Body of pancreas (tissue), 4 donors: ENCODE data around the gene GALNTL6. TPM values are rescaled to one million over a fixed set of nuclear protein-coding genes. Genes with fewer than 3 reads are reported as not detected.

ENCODE experiments used
- ATAC-seq: fragments of 150-250 bp; one replicate; pipeline ENCODE4 v1.9.1; 2016
- DNase-seq, 4 donors: peaks; one replicate each; pipeline ENCODE4 v3.0.0-alpha.2; 2019
- H3K27ac ChIP-seq, 4 donors: fragments of 200-600 bp; sonication (generic); 1 replicate in 3 of 4; 2 replicates in 1 of 4; pipeline versions ENCODE4 v1.5.1 to v1.6.1; 2016 to 2019; ENCODE audit warnings: mild to moderate bottlenecking in 1 of 4, mixed read lengths in 1 of 4, moderate library complexity in 1 of 4
- H3K27me3 ChIP-seq, 2 donors: fragments of 200-600 bp; sonication (generic); one replicate each; pipeline ENCODE4 v1.6.0; 2016; ENCODE audit warnings: mild to moderate bottlenecking in 1 of 2
- H3K36me3 ChIP-seq, 2 donors: fragments of 200-600 bp; sonication (generic); replicated peaks in 1 of 2; 2 replicates each; pipeline ENCODE4 v1.5.1; 2016; ENCODE audit warnings: low read depth in 2 of 2; ENCODE audit not compliant: insufficient read depth in 1 of 2
- H3K4me1 ChIP-seq: fragments of 200-600 bp; sonication (generic); one replicate; pipeline ENCODE4 v1.6.0; 2016
- H3K4me3 ChIP-seq, 2 donors: fragments of 200-600 bp; sonication (generic); 1 replicate in 1 of 2; 2 replicates in 1 of 2; pipeline ENCODE4 v1.5.1; 2016 to 2019
- H3K9me3 ChIP-seq, 3 donors: fragments of 200-600 bp; sonication (generic); 1 replicate in 2 of 3; 2 replicates in 1 of 3; pipeline ENCODE4 v1.5.1; 2016
- POLR2A ChIP-seq, 3 donors: fragments of 450-650 bp; IDR thresholded peaks; one replicate each; pipeline ENCODE4 v1.6.1; 2016; ENCODE audit warnings: antibody characterized with exemption in 3 of 3, mild to moderate bottlenecking in 2 of 3
- WGBS, 2 donors: methylation state at CpG; one replicate each; pipeline ENCODE4 v1.1.5; 2017; 5-methylcytosine and 5-hydroxymethylcytosine counted together
- intact Hi-C: fragments of 100-400 bp; cut with DNase I; formaldehyde crosslinking; loops from one replicate; pipeline ENCODE4 v1.15.1; 2023
- total RNA-seq, 2 donors: library from RNA; depleted of rRNA; stranded (reverse); fragments of >200 nt; gene quantifications; one replicate each; pipeline ENCODE4 v1.1.0, GENCODE V29; 2016
- TF ChIP-seq, protein P1 (sequence below), 7 experiments: fragments of 450-650 bp in 4 of 7; fragments of 200-600 bp in 3 of 7; sonication (generic) in 3 of 7; IDR thresholded peaks; one replicate each; pipeline ENCODE4 v1.5.1; 2016 to 2019; ENCODE audit warnings: antibody characterized with exemption in 7 of 7

Gene GALNTL6
- total RNA-seq, 2 donors from 2014 or later, result 0.26 TPM; not detected in 1

DNA sequence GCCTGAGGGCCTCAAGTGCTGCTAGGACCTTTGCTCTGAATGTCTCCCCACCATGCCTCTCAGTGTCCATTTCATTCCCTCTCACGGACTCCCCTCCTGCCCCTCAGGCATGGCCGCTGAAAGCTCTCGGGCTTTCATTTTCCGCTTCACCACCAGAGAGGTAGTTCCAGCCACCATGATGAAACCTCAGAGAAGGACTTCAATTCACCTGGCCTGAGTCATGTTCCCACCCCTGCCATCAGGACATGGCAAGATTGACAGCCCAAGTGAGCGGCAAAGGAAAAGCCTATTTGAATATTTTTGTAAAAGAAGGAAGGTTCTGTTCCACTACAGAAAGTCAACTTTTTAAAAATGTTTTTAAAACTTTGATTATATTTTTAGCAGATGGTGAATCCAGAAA lies 1106.1 kb downstream of the GALNTL6 start:
- no peaks in the 10 kb centered on the region for H3K27me3 ChIP-seq
- H3K4me1 ChIP-seq, result no peaks in the 10 kb centered on the region
- intact Hi-C loops, result no loop called here
- ATAC-seq (no peak), DNase-seq (no peak)
- H3K27ac ChIP-seq, result no peak overlapping the region
- WGBS, 2 donors, result 89 to 93% methylated on average over 5 of the region's 5 CpGs
- no peak overlapping the region for H3K4me3 ChIP-seq
- no peaks in the 10 kb centered on the region for H3K36me3 ChIP-seq
- H3K9me3 ChIP-seq, result no peaks in the 10 kb centered on the region
- TF ChIP-seq, protein P1, sequence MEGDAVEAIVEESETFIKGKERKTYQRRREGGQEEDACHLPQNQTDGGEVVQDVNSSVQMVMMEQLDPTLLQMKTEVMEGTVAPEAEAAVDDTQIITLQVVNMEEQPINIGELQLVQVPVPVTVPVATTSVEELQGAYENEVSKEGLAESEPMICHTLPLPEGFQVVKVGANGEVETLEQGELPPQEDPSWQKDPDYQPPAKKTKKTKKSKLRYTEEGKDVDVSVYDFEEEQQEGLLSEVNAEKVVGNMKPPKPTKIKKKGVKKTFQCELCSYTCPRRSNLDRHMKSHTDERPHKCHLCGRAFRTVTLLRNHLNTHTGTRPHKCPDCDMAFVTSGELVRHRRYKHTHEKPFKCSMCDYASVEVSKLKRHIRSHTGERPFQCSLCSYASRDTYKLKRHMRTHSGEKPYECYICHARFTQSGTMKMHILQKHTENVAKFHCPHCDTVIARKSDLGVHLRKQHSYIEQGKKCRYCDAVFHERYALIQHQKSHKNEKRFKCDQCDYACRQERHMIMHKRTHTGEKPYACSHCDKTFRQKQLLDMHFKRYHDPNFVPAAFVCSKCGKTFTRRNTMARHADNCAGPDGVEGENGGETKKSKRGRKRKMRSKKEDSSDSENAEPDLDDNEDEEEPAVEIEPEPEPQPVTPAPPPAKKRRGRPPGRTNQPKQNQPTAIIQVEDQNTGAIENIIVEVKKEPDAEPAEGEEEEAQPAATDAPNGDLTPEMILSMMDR (IDR thresholded peaks at IDR 0.05), result no peak
- TF ChIP-seq POLR2A (IDR thresholded peaks at IDR 0.05), result no peak

DNA sequence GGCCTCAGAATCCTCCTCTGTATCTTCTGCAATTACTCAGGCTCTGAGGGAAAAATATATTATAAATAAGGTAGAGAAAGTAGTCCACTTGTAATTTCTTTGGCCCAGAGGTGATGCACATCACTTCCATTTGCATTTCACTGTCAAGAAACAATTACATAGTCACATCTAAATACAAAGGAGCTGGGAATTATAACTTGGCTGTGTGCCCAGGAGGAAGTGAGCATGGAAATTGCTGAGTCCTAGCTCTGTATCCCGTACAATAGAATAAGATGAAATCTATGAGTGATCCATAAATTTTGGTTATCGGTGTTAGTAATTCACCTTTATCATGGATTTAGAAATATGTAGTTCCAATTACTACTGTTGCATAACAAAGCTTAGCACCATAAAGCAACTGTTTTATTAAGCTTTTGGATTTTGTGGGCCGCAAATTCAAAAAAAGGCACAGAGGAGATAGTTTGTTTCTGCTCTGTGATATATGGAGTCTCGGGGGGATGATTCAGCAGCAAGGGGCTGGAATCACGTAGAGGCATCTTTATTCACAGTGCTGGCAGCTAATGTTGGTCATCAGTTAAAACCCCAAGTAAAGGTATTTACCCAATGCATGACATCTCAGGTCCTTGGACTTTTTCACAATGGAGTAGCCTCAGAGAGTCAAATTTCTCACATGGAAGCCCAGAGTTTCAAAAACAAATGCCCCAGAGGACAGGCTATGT lies 1114.1 kb downstream of the GALNTL6 start:
- intact Hi-C loops, result no loop called here
- no peak for TF ChIP-seq POLR2A (IDR thresholded peaks at IDR 0.05)
- TF ChIP-seq, protein P1 (IDR thresholded peaks at IDR 0.05), result no peak
- Histone ChIP-seq H3K4me3 (no peak overlapping the region), H3K27me3 (no peaks in the 10 kb centered on the region), H3K4me1 (no peaks in the 10 kb centered on the region), H3K27ac (no peak overlapping the region), H3K9me3 (no peaks in the 10 kb centered on the region), H3K36me3 (no peaks in the 10 kb centered on the region)
- DNase-seq (peak in 1 of 4 donors; percentile 4), ATAC-seq (no peak)
- 76 to 87% methylated on average over 5 of the region's 5 CpGs for WGBS, 2 donors

DNA sequence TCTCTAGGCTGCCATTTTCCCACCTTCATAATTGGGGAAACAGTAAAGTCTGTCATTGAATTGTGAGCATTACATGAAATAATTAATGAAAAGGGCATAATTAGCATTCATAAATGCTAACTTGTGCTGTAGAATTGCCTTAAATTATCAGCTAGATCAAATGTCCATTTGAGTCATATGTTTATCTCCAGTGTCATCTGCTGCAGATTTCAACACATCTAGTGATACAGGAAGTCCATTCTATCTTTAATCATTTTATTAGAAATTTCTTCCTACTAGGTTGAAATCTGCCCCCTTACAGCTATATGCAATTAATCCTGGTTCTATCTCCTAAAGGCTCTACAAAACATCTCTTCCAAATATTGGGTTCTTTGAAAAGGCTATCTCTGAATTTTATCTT lies 1115.1 kb downstream of the GALNTL6 start:
- H3K36me3 ChIP-seq, result no peaks in the 10 kb centered on the region
- no peaks in the 10 kb centered on the region for H3K4me1 ChIP-seq
- ATAC-seq (no peak), DNase-seq (no peak)
- no peak overlapping the region for H3K4me3 ChIP-seq
- no peaks in the 10 kb centered on the region for H3K9me3 ChIP-seq
- TF ChIP-seq POLR2A (IDR thresholded peaks at IDR 0.05), result no peak
- TF ChIP-seq, protein P1 (IDR thresholded peaks at IDR 0.05), result no peak
- H3K27ac ChIP-seq, result no peak overlapping the region
- intact Hi-C loops, result no loop called here
- H3K27me3 ChIP-seq, result no peaks in the 10 kb centered on the region

DNA sequence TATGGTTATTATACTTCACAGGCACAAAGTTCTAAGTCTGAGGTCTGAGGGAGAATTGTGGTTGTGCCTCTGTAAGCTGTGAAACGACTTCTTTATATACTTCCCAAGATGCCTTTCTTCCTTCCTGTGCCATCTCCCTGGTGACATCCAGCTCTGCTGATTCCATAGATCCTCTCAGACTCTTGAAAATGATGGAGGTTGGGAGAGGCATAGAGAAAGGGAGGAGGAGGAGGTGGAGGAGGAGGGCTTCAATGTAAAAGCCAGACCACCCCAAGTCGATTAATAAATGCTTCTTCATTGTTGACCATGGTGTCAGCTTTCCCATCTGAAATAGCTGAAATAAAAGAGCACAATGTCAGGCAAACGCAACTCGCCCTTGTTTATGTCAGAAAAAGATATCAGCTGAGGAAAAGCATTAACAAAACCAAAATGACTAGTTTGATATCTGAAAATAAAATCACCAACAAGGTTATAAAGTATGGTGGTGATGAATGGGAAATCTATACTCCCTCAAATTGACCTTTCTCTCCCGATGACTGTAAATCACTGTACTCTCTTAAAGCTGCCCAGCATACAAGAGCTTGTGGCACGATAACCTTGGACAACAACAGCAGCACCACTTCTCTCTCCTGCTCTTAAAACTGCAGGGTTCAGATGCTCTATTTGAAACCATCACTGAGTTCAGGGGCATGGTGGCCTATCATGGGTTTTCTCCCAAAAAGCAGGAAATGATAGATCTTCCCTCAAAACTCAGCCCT lies 1125.0 kb downstream of the GALNTL6 start:
- ATAC-seq, result no peak
- WGBS, 2 donors, result 52 to 56% methylated on average over 6 of the region's 6 CpGs
- H3K27ac ChIP-seq, result no peak overlapping the region
- H3K9me3 ChIP-seq, result no peaks in the 10 kb centered on the region
- H3K4me3 ChIP-seq, result no peak overlapping the region
- peaks cover 8% of the 10 kb centered on the region for H3K4me1 ChIP-seq
- no peaks in the 10 kb centered on the region for H3K27me3 ChIP-seq
- intact Hi-C loops, result no loop called here
- no peak for TF ChIP-seq POLR2A (IDR thresholded peaks at IDR 0.05)
- TF ChIP-seq, protein P1 (IDR thresholded peaks at IDR 0.05), result no peak
- DNase-seq, result no peak
- no peaks in the 10 kb centered on the region for H3K36me3 ChIP-seq
